Suppressor macrophage treated with lipopolysaccharide for 4 hours (primary cell): ENCODE data around the gene ATXN1L.
"Not testable (repeated sequence)": the region's sequence is repeated elsewhere in the genome, so short reads cannot be mapped to it uniquely, and the experiment has no call there.

Experiments
- DNase-seq: peaks from one replicate; pipeline ENCODE4 v3.0.0-alpha.2; 2020

Gene ATXN1L

GRCh38 chr16:71853413-71853812, 7.6 kb downstream of the ATXN1L start:
- DNase-seq: no peak

DNA sequence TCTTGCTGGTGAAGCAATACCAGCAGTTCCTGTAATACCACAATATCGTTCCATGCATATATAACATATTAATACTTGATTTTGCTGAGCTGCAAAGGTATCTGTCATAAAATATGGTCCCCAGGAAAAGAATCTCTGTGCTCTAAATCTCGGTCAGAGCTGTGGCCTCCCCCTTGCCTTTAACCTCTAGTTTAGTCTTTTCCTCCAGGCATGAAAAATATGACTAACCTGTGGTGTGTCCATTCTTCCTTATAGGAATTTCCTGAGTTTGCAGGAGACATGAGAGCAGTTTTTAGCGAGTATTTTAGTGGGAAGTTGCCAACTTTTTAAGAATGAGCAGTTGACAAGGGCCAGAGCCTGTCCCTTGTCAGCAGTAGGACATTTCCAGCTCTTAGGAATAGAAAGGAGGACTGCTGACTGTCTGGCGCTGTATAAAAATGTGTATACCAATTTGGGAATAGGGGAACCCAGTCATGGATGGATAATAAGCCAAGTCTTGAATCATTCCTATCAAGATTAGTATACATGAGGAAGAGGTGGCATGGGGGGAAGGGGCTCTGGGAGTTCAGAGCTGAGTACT, 8.7 kb downstream of the ATXN1L start:
- DNase-seq: no peak

- no peak for DNase-seq
These were observed 10.3 kb downstream of the ATXN1L start for GRCh38 chr16:71855937-71856662.

GRCh38 chr16:71859762-71860521, 14.2 kb downstream of the ATXN1L start:
- no peak for DNase-seq

DNA sequence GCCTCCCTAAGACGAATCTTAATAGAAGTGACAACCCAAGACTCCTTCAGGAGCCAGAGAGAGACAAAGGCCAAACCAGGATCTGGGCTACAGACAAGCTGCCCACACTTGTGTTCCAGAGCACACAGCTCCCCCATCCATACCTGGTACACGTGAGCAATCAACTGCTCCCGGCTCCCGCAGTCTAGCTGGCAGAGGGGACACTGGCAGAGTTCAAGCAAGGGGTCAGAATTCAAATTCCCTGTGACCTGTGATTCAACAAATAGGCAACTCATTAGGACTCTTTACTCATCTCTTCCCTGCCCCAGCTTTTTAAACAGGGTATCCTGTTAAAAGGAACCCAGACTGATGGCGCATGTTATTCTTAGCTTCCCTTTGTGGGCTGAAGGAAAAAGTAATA, 18.2 kb downstream of the ATXN1L start:
- no peak for DNase-seq

- no peak for DNase-seq
These were observed 19.5 kb downstream of the ATXN1L start for GRCh38 chr16:71865173-71865863.

DNA sequence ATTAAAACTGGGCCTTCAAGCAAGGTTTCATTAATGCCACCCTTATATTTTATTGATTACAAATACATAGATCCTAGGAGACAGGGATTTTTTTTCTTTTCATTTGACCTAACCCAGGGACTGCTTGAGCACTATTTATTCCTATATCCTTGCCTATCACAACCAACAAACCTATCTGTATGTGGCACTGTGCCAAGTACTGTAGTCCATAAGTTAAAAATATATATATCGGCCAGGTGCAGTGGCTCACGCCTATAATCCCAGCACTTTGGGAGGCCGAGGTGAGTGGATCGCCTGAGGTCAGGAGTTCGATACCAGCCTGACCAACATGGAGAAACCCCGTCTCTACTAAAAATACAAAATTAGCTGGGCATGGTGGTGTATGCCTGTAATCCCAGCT, 21.4 kb downstream of the ATXN1L start:
- DNase-seq: not testable (repeated sequence)

- DNase-seq: no peak
These were observed 22.2 kb downstream of the ATXN1L start for GRCh38 chr16:71867939-71868338.

GRCh38 chr16:71869089-71869488, 23.3 kb downstream of the ATXN1L start:
- no peak for DNase-seq

DNA sequence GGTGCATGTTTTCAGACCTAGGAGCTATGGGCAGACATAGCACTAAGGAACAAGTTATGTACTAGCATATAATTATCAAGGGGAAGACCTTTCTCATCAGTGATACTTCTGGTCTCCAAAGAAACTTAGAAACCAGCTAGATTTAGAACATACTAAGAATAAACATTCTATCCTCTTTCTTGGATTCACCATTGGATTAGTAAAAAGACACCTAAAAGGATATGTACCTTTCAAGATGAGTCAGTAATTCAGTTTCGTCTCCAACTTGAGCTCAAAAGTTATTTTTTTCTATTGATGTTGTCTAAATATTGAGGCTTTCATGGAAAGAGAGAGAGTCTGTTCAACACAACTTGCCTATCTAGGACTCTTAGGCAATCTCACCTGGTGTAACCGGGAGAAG, 25.0 kb downstream of the ATXN1L start:
- DNase-seq: no peak

- DNase-seq: no peak
These were observed 27.4 kb downstream of the ATXN1L start for GRCh38 chr16:71873199-71873598.

DNA sequence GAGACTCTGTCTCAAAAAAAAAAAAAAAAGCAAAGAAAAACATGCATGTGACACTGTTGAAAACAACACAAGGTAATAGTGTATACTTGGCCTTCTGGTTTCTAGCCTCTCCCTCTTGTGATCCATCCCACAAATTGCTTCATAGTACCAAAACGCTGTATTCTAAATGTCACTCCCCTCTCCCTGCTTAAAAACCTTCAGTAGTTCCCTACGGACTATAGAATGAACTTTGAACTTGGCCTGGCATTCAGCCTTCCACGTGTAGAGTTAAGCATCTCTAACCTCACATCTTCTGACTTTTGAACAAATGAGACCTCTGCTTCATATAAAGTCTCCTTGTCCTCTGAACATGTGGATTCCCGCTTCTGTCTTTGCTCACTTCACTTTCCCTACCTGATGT, 33.1 kb downstream of the ATXN1L start:
- DNase-seq: no peak

- DNase-seq: peak; percentile 68
These were observed 34.4 kb downstream of the ATXN1L start for GRCh38 chr16:71880176-71880575.

GRCh38 chr16:71882505-71883167, 36.9 kb downstream of the ATXN1L start:
- DNase-seq: peak; percentile 86

GRCh38 chr16:71883168-71883848, 37.5 kb downstream of the ATXN1L start:
- DNase-seq: no peak

- peak; percentile 64 for DNase-seq
These were observed 38.3 kb downstream of the ATXN1L start, which contains the start of gene ZNF821 for GRCh38 chr16:71883849-71884638. Gene ZNF821 (minus strand): TSS chr16:71884182. CDS start chr16:71879946, 4,236 bp downstream.

DNA sequence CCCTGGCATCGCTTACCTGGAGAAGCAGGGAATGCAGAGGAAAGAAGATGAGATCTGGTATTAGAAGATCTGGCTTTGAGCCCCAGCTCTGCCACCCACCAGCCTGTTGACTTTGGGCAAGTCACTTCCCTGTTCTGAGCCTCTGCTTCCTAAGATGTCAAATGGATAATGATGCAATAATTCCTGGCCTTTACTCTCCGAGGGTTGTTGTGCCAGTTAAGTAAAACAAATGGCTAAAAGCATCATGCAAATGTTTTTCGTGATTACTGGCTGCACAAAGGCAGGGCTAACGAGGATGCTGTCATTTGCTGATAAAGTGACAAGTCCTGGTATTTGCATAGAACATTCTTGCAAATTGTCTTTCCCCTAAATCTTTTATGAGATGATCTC, 39.5 kb downstream of the ATXN1L start:
- peak; percentile 88 for DNase-seq

DNA sequence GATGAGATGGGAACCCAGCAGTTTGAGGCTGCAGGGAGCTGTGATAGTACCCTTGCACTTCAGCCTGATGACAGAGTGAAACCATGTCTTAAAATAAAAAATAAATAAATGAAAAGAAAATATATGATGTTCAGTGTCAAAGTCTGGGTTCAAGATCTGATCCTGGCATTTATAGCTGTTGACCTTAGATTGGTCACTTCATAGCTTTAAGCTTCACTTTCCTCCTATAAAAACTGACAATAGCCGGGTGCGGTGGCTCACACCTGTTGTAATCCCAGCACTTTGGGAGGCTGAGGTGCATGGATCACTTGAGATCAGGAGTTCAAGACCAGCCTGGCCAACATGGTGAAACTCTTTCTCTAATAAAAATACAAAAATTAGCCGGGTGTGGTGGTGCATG, 43.4 kb downstream of the ATXN1L start:
- no peak for DNase-seq

DNA sequence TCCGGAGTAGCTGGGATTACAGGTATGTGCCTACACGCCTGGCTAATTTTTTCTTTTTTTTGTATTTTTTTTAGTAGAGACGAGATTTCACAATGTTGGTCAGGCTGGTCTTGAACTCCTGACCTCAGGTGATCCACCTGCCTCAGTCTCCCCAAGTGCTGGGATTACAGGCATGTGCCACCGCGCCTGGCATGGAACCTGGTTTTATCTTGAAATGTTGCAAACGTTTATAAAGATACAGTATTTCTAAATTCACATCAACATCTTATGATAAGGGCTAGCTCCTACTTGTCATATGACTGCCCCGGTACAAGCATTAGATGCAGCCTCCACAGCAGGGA, 48.1 kb downstream of the ATXN1L start:
- no peak for DNase-seq

- peak; percentile 69 for DNase-seq
These were observed 48.6 kb downstream of the ATXN1L start for GRCh38 chr16:71894229-71894920.
